DND-41 (cell line): ENCODE measurements around the gene OR11A1.

Experiments used
- CTCF ChIP-seq: IDR thresholded peaks from 2 replicates; pipeline ENCODE4 v1.5.1; 2012; ENCODE audit warnings: borderline replicate concordance, low read length, moderate library complexity, mild to moderate bottlenecking; ENCODE audit not compliant: poor library complexity, severe bottlenecking; ENCODE audit errors: extremely low read depth
- EZH2 ChIP-seq: IDR thresholded peaks from 3 replicates; pipeline ENCODE4 v1.6.1; 2012; ENCODE audit warnings: borderline replicate concordance, low read depth, mild to moderate bottlenecking, moderate library complexity, low read length, inconsistent platforms; ENCODE audit not compliant: severe bottlenecking

GRCh38 chr6:29501106-29501505 lies 44.2 kb upstream of the OR11A1 start:
- TF ChIP-seq CTCF (no peak), EZH2 (no peak)
